Measurements from ENCODE around the gene ZNF705A.
"Not testable (repeated sequence)": the region's sequence is repeated elsewhere in the genome, so short reads cannot be mapped to it uniquely, and the experiment has no call there.

GRCh38 chr12:8229486-8229885, 72.7 kb downstream of the ZNF705A start:
- TF ChIP-seq CTCF (IDR thresholded peaks at IDR 0.05 in 2 of 3, conservative IDR thresholded peaks at IDR 0.05 in 1 of 3; ENCODE audit: control insufficient read depth in 2 of 3, extremely low read depth in 1 of 3, insufficient read depth in 1 of 3, low read depth in 3 of 3, low read length in 3 of 3); EZH2 (IDR thresholded peaks at IDR 0.05; ENCODE audit: borderline replicate concordance, control insufficient read depth, low read depth, low read length); HDAC2 (IDR thresholded peaks at IDR 0.05): not testable (repeated sequence)

All from GM12878 (cell line).